GM18873 (cell line): ENCODE results near the gene BTBD17.

Experiments
- ATAC-seq: cut with Tn5 transposase; IDR thresholded peaks from one replicate; pipeline ENCODE4 v1.9.1; 2021; ENCODE audit warnings: mild to moderate bottlenecking, moderate library complexity, moderate number of reproducible peaks; ENCODE audit not compliant: unreplicated experiment, low FRiP score

Gene BTBD17

DNA sequence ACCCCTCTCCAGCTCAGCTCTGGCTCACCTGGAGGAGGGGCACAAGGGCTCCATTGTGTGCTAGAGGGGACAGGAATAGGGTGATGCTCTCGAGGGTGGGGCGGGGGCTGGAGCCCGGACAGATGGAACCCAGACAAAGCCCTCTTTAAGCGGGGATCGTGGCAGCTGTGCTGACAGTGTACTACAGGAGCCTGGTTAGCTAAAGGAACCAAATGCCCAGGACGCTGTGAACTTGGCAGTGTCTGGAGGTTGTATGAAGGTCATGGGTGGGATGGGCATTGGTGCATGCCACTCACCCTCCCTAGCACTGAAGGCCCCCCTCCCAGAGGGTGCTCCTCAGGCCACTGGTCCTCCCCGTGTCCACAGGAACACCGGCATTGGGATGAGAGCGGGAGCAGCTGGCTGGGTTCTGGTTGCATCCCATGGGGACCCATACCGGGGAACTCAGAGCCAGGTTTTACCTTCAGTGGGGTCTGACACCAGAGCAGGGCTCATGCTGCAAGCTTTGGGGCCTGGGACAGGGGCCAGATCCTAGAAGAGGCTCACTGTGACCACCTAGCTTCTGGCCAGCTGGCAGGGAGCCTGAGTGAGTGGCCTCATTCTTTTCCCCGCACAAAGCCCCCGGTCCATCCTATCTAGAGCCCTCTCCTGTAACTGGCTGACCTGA lies 23.7 kb downstream of the BTBD17 start:
- ATAC-seq: no peak

DNA sequence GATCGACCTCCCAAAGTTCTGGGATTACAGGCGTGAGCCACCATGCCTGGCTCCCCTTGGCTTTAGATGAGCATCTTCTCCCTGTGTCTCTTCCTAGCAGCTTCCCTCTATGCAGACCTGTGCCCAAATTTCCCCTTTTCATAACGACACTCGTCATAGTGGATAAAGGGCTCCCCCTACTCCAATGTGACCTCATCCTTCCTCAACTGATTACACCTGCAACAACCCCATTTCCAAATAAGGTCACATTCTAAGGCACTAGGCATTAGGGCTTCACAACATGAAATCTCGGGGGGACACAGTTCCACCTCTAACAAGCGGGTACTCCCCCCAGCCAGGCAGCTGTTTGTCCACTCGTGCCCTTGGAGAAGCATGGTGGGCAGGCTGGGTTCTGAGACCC lies 25.4 kb downstream of the BTBD17 start:
- ATAC-seq: no peak

GRCh38 chr17:74335529-74336062 lies 26.1 kb downstream of the BTBD17 start:
- ATAC-seq: no peak

GRCh38 chr17:74334393-74335039 lies 27.2 kb downstream of the BTBD17 start:
- no peak for ATAC-seq

DNA sequence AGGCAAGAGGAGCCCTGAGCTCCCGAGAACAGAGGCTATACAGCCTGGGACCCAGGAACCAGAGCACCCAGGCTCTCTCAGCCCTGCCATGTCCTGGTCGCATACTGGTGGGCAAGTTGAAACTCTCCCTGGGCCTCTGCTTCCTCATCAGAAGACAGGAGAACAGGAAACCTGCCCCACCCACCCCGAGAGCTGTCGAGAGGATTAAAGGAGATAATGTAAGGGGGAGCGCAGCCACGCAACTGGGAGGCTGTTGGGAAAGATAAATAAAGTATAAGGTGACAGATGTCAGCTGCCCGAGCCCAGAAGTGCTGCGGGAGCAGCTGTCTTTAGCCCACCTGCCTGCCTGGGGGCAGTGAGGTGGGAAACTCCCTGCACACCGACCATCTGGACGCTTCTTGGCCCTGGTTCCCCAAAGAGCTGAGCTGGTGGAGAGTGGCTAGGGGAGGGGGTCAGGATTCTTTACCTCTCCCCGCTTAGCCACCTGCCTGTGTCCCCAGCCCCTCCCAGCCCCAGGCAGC lies 28.8 kb downstream of the BTBD17 start:
- ATAC-seq: no peak

DNA sequence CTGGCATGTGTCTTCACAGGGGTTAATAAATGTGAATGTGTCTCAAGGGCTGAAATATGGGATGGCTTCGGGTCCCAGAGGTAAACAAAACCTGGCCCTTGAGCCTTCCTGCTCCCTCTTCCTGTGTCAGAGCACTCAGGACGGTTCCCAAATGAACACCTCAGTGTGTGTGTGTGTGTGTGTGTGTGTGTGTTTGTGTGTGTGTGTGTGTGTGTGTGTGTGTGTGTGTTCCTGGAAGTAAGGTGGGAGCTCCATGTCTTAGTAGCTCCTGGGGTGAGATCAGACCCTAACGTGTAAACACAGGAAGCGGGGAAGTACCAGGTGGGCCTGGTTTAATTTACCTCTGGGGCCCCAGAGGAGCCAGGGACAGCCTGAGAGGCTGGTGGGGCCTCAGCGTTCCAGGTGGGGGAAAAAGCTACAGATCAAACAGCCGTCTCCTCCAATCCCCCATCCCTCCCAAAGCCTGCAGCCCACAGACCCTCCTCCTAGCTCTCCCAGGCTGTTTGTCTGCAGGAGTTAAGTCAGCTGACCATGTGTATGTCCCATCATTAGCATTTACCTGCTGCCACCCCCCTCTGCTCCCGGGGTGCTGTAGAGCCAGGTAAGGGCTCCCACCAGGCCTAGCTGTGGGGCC lies 29.5 kb downstream of the BTBD17 start:
- no peak for ATAC-seq

DNA sequence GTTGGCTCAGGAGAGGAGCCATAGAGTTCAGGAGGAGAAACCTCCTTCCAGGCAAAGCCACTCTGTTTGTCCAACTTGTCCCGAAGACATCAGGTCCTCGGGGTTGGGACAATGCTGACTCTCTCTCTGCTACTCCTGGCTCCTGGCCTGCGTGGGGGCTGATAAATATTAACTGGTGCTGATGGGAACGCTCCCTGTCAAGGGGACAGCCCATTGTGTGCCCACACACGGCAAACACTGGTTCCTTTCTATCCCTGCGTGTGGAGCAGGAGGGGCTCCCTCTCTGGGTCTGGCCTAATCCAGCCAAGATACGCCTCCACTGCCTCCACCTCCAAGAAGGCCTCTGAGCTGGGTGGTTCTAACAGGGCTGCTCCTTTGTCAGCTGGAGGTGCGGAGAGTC lies 31.2 kb downstream of the BTBD17 start:
- ATAC-seq: no peak

- ATAC-seq: no peak
Measured at GRCh38 chr17:74329378-74329777, 32.3 kb downstream of the BTBD17 start.

DNA sequence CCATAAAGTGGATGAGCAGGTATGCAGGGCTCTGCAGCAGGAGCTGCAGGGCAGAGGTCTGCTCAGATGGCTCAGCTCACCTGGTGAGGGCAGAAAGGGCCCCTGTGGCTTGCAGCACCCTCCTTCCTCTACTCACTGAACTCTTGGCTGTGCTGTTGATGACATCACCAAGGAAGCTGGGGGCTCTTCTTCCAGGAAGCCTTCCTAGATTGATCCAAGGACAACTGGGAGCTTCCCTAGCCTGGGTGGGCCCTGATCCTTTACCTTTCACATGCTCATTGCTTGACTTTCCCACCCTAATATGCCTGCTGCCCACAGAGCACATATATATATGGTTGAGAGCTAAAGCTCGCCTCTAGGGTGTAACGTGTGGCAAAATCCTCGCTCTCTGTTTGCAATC lies 33.2 kb downstream of the BTBD17 start:
- no peak for ATAC-seq

- no peak for ATAC-seq
Measured at GRCh38 chr17:74326506-74326905, 35.2 kb downstream of the BTBD17 start.

DNA sequence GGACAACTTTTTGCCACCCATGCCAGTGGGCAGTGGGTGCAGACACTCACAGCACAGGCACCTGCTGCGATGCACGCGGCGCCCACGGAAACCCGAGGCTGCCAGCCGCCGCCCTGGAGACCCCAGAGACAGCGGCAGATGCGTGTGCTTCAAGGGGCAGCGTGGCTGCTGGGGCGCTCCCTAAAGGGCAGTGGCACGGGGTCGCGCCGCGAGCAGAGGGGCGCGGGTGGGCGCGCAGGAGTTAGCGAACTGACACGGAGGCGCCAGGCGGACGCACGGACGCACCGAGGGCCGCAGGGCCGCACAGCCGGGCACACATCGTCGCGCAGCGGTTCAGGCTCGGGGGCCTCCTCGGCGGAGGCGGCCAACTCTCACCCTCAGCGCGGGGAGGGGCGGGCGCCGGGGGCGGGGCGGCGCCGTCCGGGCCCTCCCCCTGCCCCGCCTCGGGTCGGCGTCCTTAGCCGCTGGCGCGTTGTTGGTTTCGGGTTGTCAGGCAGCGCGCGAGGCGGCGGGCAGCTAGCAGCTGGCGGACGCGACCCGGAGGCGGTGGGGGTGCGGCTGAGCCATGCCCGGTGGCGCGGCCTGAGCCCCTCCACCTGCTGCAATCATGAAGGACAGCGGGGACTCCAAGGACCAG lies 35.8 kb downstream of the BTBD17 start, which contains the start of gene KIF19:
TSS of gene KIF19 (plus strand) at position 484 of the 637 bp plus-strand sequence. CDS start at position 608, 124 bp downstream.
- ATAC-seq: no peak

DNA sequence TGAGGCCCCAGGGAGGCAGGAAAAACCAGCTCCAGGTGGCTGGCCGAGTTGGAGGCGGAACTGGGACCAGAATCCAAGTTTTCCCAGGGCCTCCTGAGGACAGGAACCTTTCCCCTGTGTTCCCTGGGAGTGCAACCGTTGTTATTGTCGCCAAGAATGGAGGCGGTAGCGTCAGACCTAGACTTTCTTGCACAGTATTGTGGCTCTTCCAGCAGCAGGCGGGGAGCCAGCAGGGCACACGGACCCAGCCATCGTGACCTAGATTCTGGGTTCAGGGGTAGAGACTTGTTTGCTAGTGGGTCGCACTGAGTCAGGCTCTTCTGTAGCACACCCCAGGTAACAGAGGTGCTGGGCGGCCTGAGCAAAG lies 36.3 kb downstream of the BTBD17 start:
- ATAC-seq: no peak

- ATAC-seq: no peak
Measured at GRCh38 chr17:74324521-74324920, 37.1 kb downstream of the BTBD17 start.

- ATAC-seq: no peak
Measured at GRCh38 chr17:74318391-74318790, 43.3 kb downstream of the BTBD17 start.

GRCh38 chr17:74317071-74317470 lies 44.6 kb downstream of the BTBD17 start:
- no peak for ATAC-seq

DNA sequence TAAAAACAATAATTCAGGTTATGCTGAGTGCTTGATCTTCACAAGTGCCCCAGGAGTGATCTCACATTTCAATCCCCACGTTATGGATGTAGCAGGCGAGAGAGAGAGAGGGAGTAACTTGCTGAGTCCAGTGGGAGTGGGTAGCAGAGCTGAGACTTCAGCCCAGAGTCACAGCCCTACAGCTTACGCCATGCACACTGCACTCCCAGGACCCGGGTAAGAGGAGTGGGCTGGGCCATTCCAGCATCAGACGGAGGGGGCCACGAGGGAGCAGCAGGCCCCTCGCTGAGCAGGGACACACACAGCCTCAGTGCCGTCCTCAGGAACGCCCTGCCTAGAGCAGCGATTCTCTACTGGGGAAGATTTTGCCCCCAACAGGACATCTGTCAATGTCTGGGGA lies 45.4 kb downstream of the BTBD17 start:
- ATAC-seq: no peak

- no peak for ATAC-seq
Measured at GRCh38 chr17:74314877-74315276, 46.8 kb downstream of the BTBD17 start.

GRCh38 chr17:74309902-74310301 lies 51.8 kb downstream of the BTBD17 start:
- ATAC-seq: no peak

GRCh38 chr17:74307984-74308773 lies 53.5 kb downstream of the BTBD17 start:
- no peak for ATAC-seq
